Activated T-cell treated with anti-CD3 and anti-CD28 coated beads, Interleukin-2, amount 50 U/mL, for 72 hours (primary cell): ENCODE results near the gene CD2AP. TPM values are rescaled to one million over a fixed set of nuclear protein-coding genes. Genes with fewer than 3 reads are reported as not detected.

Experiments used
- ATAC-seq, 2 donors: fragments of 150-1000 bp; cut with Tn5 transposase; replicated peaks in 1 of 2; 2 replicates each; pipeline ENCODE4 v1.10.0; 2021; ENCODE audit warnings: moderate library complexity in 2 of 2, mild to moderate bottlenecking in 1 of 2
- DNase-seq, 2 donors: peaks; one replicate each; pipeline ENCODE4 v3.0.0; 2021 to 2022; ENCODE audit warnings: mixed read lengths in 1 of 2
- H3K27ac Mint-ChIP-seq: one replicate; pipeline ENCODE4 v1.8.0; 2022; ENCODE audit warnings: mild to moderate bottlenecking, moderate library complexity, mixed read lengths
- H3K27me3 Mint-ChIP-seq: one replicate; pipeline ENCODE4 v1.8.0; 2022; ENCODE audit warnings: low read depth, mixed read lengths
- H3K36me3 Mint-ChIP-seq, 2 donors: one replicate each; pipeline ENCODE4 v1.8.0; 2022; ENCODE audit warnings: mixed read lengths in 2 of 2, mild to moderate bottlenecking in 1 of 2; ENCODE audit not compliant: insufficient read depth in 2 of 2
- H3K4me1 Mint-ChIP-seq: one replicate; pipeline ENCODE4 v1.8.0; 2022; ENCODE audit warnings: low read depth, mixed read lengths
- H3K4me3 Mint-ChIP-seq, 2 donors: one replicate each; pipeline ENCODE4 v1.8.0; 2022; ENCODE audit warnings: mild to moderate bottlenecking in 2 of 2, mixed read lengths in 2 of 2, moderate library complexity in 2 of 2
- H3K9me3 Mint-ChIP-seq, 2 donors: one replicate each; pipeline ENCODE4 v1.8.0; 2022; ENCODE audit warnings: mixed read lengths in 2 of 2
- total RNA-seq, 2 donors: library from RNA; stranded (reverse); gene quantifications; one replicate each; pipeline ENCODE4 v1.2.3, GENCODE V29; 2022

CD2AP gene
- total RNA-seq, 2 donors from 2014 or later, result 29.3 to 29.5 TPM

DNA sequence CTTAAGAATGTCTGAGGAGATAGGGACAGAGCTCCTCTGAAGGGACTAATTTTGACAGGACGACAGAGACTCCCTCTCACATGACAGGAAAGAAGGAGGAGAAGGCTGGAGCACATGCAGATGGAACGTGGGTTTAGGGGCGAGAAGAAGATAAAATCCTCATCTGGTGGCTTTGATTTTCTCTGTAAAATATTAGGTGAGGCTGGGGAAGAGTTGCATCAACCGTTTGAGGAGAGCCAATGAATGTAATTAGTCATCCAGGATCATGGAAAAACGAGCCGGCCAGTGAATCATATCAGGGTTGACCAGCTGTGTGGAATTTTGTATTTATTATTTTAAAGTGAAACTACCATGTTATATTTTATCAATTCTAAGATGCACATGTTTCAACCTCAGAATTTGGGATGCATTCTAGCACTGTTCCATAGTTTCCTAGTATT is 173.9 kb downstream of the CD2AP start:
- Mint-ChIP-seq H3K27me3 (no peaks in the 10 kb centered on the region), H3K36me3 (no peaks in the 10 kb centered on the region), H3K9me3 (no peaks in the 10 kb centered on the region), H3K4me1 (peaks cover 7% of the 10 kb centered on the region), H3K27ac (no peak overlapping the region), H3K4me3 (no peak overlapping the region)
- no peak for ATAC-seq
- DNase-seq, result no peak

DNA sequence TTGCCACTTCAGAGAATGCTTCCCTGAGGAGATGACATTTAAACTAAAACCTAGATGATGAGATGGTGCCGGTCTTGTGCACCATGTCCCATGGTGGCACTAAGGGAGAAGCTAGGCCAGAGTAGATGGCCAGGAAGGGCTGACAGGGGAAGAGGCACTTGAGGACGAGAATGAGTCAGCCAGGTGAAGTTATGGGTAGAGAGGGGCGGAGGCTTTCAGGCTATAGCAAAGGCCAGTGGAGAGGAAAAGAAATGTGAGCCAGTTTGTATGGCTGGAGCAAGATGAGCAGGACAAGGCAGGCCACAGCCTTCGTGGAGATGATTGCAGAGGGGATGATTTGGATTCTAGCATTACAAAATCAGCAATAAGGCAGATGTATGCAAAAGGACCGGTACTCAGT is 176.1 kb downstream of the CD2AP start:
- H3K9me3 Mint-ChIP-seq, result no peaks in the 10 kb centered on the region
- ATAC-seq (no peak), DNase-seq (no peak)
- H3K4me1 Mint-ChIP-seq, result peaks cover 9% of the 10 kb centered on the region
- H3K27ac Mint-ChIP-seq, result no peak overlapping the region
- no peak overlapping the region for H3K4me3 Mint-ChIP-seq
- no peaks in the 10 kb centered on the region for H3K36me3 Mint-ChIP-seq
- H3K27me3 Mint-ChIP-seq, result no peaks in the 10 kb centered on the region

DNA sequence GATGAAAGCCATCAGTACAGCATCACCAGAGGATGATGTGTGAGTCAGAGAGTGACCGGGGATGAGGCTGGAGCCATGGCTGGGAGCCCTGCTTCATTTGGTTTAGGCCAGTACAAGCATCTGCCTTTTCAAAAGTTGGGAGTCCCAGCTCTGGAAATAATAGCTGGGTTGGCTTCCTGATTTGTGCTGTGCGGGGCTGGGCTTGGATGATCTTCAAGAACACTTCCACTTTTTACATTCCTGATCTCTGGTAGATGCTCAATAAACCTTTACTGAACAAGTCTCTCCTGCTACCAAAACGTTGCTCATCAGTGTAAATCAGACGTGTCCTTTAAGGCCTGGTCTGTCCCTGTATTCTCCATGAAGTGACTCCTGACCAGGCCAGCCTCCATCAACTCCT is 176.7 kb downstream of the CD2AP start:
- ATAC-seq, result no peak
- Mint-ChIP-seq H3K36me3 (no peaks in the 10 kb centered on the region), H3K27ac (no peak overlapping the region), H3K4me3 (no peak overlapping the region), H3K9me3 (no peaks in the 10 kb centered on the region), H3K4me1 (peaks cover 9% of the 10 kb centered on the region), H3K27me3 (no peaks in the 10 kb centered on the region)
- DNase-seq, result no peak

DNA sequence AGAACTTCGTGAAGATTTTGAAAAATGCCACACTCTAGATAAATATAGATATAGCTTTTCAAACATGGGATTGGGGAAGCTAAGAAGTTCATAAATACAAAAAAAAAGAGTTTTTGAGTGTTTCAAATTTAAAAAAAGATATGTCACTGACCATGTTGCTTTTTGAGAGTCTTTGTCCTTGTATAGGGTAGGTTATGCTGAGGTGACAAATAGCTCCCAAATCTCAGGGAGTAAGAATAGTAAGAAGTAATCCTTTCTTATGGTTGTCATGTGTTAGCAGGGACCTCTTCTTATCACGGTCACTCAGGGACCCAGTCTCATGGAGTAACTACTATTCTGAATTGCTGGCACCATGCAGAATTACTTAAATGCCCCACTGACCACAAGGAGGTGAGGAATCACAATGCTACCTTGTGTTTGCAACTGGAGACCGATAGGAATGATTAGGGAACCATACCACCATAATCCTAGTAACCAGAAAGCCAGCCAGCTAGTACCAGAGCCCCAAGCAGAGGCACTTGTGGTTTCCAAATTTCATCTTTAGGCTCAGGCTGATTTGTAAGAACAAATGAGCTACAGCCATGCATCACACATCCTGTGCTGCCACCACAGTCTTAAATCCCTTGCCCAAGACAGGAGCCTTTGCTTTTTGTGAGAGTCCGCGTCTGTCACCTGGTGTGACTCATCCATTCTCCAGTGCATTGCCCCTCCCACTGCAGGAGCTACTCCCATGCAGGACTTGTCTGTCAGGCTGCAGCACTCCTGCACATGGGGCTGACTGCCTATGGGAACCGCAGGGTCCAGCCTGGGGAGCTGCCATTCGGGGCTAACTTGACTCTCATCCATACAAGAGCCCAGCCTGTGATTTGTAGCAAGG is 178.4 kb downstream of the CD2AP start:
- DNase-seq (peak in 1 of 2 donors; percentile 52), ATAC-seq (peak; percentile 87 to 98)
- Mint-ChIP-seq H3K4me1 (peaks cover 9% of the 10 kb centered on the region), H3K4me3 (no peak overlapping the region), H3K36me3 (no peaks in the 10 kb centered on the region), H3K27me3 (peaks cover 8% of the 10 kb centered on the region), H3K27ac (no peak overlapping the region), H3K9me3 (no peaks in the 10 kb centered on the region)

DNA sequence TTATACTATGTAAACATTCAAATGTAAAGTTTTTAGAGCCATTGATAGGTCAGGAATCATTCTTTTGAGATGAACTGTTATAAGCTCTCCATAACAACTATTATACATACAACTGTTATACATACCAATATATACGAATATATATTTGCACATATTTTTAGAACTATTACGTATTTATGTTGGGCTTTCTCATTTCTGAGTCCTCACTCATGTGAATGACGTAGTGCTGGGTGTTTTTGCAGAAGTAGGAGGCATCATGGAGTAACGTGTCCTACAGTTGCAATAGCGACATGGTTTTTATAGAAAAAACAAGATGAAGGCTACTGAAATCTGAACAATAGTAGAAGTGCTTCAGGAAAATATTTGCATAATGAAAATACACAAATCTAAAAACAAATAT is 184.4 kb downstream of the CD2AP start:
- no peaks in the 10 kb centered on the region for H3K9me3 Mint-ChIP-seq
- H3K4me1 Mint-ChIP-seq, result no peaks in the 10 kb centered on the region
- no peaks in the 10 kb centered on the region for H3K36me3 Mint-ChIP-seq
- H3K27ac Mint-ChIP-seq, result no peak overlapping the region
- H3K27me3 Mint-ChIP-seq, result peaks cover 18% of the 10 kb centered on the region
- ATAC-seq (no peak), DNase-seq (no peak)
- no peak overlapping the region for H3K4me3 Mint-ChIP-seq

DNA sequence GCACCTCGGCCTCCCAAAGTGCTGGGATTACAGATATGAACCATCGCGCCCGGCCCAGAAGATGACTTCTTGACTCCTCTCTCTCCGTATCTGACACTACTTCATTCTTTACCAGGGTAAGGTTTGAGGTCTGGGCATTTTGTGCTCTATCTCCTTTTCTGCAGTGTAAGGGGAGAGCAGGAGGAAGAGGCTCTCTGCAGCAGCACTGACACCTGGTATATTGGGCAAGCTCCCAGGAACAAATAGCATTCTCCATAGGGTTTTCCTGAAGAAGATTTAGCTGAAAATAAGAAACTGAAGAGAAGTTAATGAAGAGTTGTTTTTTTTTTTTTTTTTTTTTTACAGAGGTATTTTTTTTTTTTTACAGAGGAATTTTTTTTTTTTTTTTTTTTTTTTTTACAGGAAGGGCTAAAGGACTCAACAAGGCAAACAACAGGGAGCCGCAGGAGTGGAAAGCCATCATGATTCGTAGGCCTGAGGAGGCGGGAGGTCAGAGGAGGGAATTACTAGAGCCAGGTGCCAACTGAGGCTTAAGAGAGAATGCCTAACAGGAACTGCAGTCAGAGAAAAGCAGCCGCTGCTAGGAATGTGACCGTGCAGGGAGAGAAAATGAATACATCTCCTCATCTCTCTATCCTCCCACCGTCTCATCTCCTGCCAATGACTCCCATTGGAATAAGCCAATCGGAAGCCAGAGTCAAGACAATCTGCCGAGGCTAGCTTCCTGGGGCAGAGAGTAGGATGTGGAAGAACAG is 186.1 kb downstream of the CD2AP start:
- ATAC-seq (no peak), DNase-seq (no peak)
- Mint-ChIP-seq H3K27ac (no peak overlapping the region), H3K9me3 (no peaks in the 10 kb centered on the region), H3K4me3 (no peak overlapping the region), H3K36me3 (no peaks in the 10 kb centered on the region), H3K27me3 (peaks cover 27% of the 10 kb centered on the region), H3K4me1 (no peaks in the 10 kb centered on the region)

DNA sequence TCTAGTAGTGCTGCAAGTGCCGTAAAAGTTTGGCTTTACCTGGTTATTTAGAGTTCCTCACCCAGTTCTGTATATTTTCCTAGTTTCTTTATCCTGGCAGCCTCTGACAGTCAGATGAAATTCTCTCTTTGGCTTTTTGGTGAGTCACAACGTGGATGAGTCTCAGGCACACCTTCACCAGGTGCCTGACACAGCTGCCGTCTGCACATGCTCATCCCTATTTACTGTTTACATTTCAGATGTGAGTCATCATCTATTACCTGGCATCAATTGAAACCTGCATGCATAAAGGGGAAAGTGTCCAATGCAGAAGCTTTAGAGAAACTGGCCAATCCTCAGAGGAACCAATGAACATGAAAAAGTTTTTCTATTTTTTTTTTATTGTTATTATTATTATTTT is 187.5 kb downstream of the CD2AP start:
- Mint-ChIP-seq H3K36me3 (no peaks in the 10 kb centered on the region), H3K4me1 (no peaks in the 10 kb centered on the region), H3K27ac (no peak overlapping the region), H3K4me3 (no peak overlapping the region), H3K27me3 (peaks cover 33% of the 10 kb centered on the region), H3K9me3 (no peaks in the 10 kb centered on the region)
- ATAC-seq (no peak), DNase-seq (no peak)

DNA sequence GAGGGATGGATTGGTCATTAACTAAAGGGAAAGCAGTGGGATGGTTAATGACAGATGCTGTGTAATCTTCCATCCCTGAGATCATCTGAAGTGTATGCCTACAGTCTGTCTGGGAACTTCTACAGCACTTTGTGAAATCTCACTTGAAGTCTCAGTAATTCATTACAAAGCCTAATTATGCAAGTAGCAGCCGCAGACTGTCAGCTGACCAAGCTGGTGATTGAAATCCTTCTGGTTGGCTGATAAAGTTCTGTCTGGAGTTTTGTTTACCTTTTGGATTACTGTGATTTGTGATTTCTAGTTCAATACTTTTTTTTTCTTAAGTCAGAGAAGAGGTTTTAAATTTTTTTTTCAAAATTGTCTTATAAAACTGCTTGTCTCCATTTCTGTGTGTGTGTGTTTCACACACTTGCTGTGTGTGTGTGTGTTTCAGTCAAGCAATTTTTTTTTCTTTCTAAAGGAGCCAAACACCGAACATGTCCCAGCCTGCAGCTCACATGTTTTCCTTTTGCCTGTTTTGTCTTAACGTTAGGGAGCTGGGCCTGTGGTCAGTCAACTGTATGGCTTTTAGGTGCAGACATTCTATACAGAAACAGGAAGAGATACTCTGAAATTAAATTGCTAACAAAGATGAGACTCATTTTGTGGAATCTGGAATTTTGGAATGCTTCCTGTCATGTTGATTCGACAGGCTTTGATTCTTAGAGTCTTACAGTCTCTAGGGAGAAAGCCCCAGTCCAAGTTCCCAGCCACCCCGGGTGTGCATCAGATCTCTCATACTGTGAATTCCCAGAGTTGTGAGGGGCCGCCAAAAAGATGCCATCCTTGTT is 192.3 kb downstream of the CD2AP start:
- ATAC-seq (no peak), DNase-seq (no peak)
- Mint-ChIP-seq H3K27me3 (peaks cover 40% of the 10 kb centered on the region), H3K36me3 (no peaks in the 10 kb centered on the region), H3K4me3 (no peak overlapping the region), H3K4me1 (no peaks in the 10 kb centered on the region), H3K27ac (no peak overlapping the region), H3K9me3 (no peaks in the 10 kb centered on the region)

DNA sequence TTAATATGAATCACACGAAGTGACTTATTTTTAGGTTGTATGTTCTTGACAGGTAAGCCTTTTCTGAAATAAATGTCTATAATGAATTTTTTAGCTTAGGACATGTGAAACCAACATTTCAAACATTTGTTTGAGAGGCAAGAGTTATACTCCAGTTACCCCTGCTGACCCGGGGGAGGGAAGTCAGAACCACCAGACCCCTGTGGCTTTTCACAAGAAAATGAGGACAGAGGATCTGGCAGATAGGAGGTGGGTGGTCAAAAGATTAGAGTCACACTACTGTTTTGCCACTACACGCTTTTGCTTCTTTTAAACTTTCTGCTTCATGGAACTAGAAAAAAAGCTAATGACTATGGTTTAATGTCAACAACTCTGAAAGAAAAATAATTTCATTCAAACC is 193.3 kb downstream of the CD2AP start:
- Mint-ChIP-seq H3K27ac (no peak overlapping the region), H3K27me3 (peaks cover 39% of the 10 kb centered on the region), H3K4me1 (no peaks in the 10 kb centered on the region), H3K36me3 (no peaks in the 10 kb centered on the region), H3K9me3 (no peaks in the 10 kb centered on the region), H3K4me3 (no peak overlapping the region)
- DNase-seq, result no peak
- no peak for ATAC-seq

DNA sequence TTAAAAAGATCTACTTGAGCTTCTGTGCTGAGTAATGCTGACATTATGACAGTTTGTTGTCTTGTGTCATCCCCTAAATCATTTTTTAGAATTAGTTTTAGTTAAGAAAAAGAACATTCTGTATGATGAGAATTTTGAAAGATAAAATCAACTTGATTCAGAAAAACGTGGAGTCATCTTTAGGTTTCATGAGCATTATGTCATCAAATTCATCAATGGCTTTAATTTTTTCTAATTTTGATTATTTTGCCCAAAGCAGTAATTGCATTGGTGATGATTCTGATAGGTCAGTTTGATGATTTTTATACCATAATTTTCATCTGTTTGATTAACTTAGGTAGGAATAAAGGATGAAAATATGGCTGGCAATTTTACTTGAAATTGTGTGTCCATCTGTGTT is 194.2 kb downstream of the CD2AP start:
- Mint-ChIP-seq H3K9me3 (no peaks in the 10 kb centered on the region), H3K27ac (no peak overlapping the region), H3K4me1 (no peaks in the 10 kb centered on the region), H3K4me3 (no peak overlapping the region), H3K27me3 (peaks cover 32% of the 10 kb centered on the region), H3K36me3 (no peaks in the 10 kb centered on the region)
- ATAC-seq (no peak), DNase-seq (no peak)

DNA sequence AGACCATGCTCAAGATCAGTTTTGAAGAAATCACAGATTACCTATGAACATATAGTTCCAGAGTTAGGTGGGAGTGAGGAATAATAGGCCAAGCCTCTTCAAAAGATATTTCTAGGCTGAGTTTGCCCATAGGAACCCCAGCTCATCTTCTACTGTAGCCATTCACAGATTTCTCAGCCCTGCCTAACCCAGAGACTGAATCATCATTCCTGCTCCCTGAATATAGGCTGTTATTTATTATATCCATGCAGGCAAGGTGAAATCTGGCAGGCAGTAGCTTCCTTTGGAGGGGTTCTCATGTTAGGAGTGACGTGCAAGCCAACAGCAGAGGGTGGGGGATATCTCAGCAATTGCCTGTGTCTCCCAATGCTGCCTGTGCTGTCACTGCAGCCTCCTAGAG is 195.2 kb downstream of the CD2AP start:
- Mint-ChIP-seq H3K36me3 (no peaks in the 10 kb centered on the region), H3K27me3 (peaks cover 25% of the 10 kb centered on the region), H3K9me3 (no peaks in the 10 kb centered on the region), H3K27ac (no peak overlapping the region), H3K4me1 (no peaks in the 10 kb centered on the region), H3K4me3 (no peak overlapping the region)
- no peak for ATAC-seq
- no peak for DNase-seq

DNA sequence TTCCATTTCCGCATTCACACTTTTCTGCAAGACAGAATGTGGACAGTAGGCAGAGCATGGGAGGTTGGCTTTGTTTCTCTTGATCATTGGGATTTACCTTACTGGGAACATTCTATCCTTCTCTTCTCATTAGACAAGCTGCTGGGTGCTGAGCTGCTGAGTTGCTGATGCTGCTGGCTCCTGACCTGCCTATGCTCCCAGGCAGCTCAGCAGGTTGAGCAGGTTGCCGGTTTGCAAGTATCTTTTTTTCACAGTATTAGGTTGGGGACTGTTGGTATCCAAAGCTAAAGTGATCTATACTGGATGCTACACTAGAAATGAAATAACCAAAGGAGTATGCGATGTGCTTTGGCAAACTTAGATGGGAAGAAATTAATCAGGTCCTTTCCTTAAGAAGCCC is 197.1 kb downstream of the CD2AP start:
- no peaks in the 10 kb centered on the region for H3K36me3 Mint-ChIP-seq
- H3K4me1 Mint-ChIP-seq, result no peaks in the 10 kb centered on the region
- no peak overlapping the region for H3K27ac Mint-ChIP-seq
- DNase-seq (no peak), ATAC-seq (no peak)
- H3K4me3 Mint-ChIP-seq, result no peak overlapping the region
- H3K27me3 Mint-ChIP-seq, result peaks cover 18% of the 10 kb centered on the region
- no peaks in the 10 kb centered on the region for H3K9me3 Mint-ChIP-seq
